IMR-90 (cell line): ENCODE data around the gene KLHL13. TPM values are rescaled to one million over a fixed set of nuclear protein-coding genes. Genes with fewer than 3 reads are reported as not detected.

Source experiments
- ATAC-seq: fragments of 200-7000 bp; cut with Tn5 transposase; 2 replicates; pipeline ENCODE4 v1.9.1; 2020; ENCODE audit warnings: low read depth, mild to moderate bottlenecking, moderate library complexity
- BruUV-seq: library from RNA; stranded (reverse); fragments of 400-500 nt; replicated peaks from 2 replicates; lab custom pipeline; 2021; lab: Mats Ljungman, UMichigan
- CTCF ChIA-PET: fragments of 300-600 bp; formaldehyde crosslinking; extraction: SDS; loops from one replicate; lab custom pipeline; 2021; ENCODE audit warnings: antibody characterized with exemption; lab: Yijun Ruan, JAX
- POLR2A ChIA-PET: fragments of 300-600 bp; sonication (Branson Sonifier 250); formaldehyde crosslinking; loops from one replicate; lab custom pipeline; 2022; ENCODE audit warnings: antibody characterized with exemption; ENCODE audit not compliant: unreplicated experiment; lab: Charles Lee
- DNase-seq: peaks from one replicate; pipeline ENCODE4 v3.0.0; 2013
- H2AFZ ChIP-seq: replicated peaks from 2 replicates; pipeline ENCODE3; 2013; ENCODE audit warnings: low read length, mild to moderate bottlenecking; ENCODE audit not compliant: poor library complexity
- H2AK5ac ChIP-seq: 2 replicates; pipeline ENCODE4 v1.6.1; 2013; ENCODE audit warnings: low read depth, low read length, inconsistent platforms
- H2AK9ac ChIP-seq: replicated peaks from 2 replicates; pipeline ENCODE3; 2013; ENCODE audit warnings: mild to moderate bottlenecking, low read depth, low read length, moderate library complexity; ENCODE audit not compliant: poor library complexity
- H2BK120ac ChIP-seq: 2 replicates; pipeline ENCODE4 v1.6.1; 2013; ENCODE audit warnings: low read depth, low read length, inconsistent platforms
- H2BK15ac ChIP-seq: 3 replicates; pipeline ENCODE4 v1.6.1; 2013; ENCODE audit warnings: low read depth, low read length, inconsistent platforms
- H2BK20ac ChIP-seq: 2 replicates; pipeline ENCODE4 v1.6.1; 2013; ENCODE audit warnings: low read depth, mild to moderate bottlenecking, inconsistent platforms, low read length, moderate library complexity
- H2BK5ac ChIP-seq: 2 replicates; pipeline ENCODE4 v1.6.1; 2013; ENCODE audit warnings: mild to moderate bottlenecking, low read depth, low read length, inconsistent platforms; ENCODE audit not compliant: poor library complexity, severe bottlenecking
- H3K14ac ChIP-seq: replicated peaks from 2 replicates; pipeline ENCODE4 v1.6.1; 2013; ENCODE audit warnings: low read depth, low read length, inconsistent platforms
- H3K18ac ChIP-seq: 2 replicates; pipeline ENCODE4 v1.6.1; 2013; ENCODE audit warnings: low read depth, low read length, control low read depth
- H3K23ac ChIP-seq: 2 replicates; pipeline ENCODE4 v1.6.1; 2013; ENCODE audit warnings: low read depth, low read length, inconsistent platforms
- H3K27ac ChIP-seq: 2 replicates; pipeline ENCODE4 v1.5.1; 2013; ENCODE audit warnings: mild to moderate bottlenecking, control low read depth, low read length; ENCODE audit not compliant: insufficient read depth
- H3K27me3 ChIP-seq: 2 replicates; pipeline ENCODE4 v1.6.1; 2013; ENCODE audit warnings: low read length; ENCODE audit not compliant: control insufficient read depth, insufficient read depth
- H3K36me3 ChIP-seq: 2 replicates; pipeline ENCODE4 v1.6.1; 2013; ENCODE audit warnings: low read length, mixed read lengths; ENCODE audit not compliant: control insufficient read depth, insufficient read depth
- H3K4ac ChIP-seq: 2 replicates; pipeline ENCODE4 v1.6.1; 2013; ENCODE audit warnings: low read depth, low read length, inconsistent platforms
- H3K4me1 ChIP-seq: 2 replicates; pipeline ENCODE4 v1.6.1; 2013; ENCODE audit warnings: low read length, mixed read lengths; ENCODE audit not compliant: control insufficient read depth, insufficient read depth
- H3K4me2 ChIP-seq: 2 replicates; pipeline ENCODE4 v1.6.1; 2013; ENCODE audit warnings: low read depth, mild to moderate bottlenecking, control low read depth, low read length, moderate library complexity
- H3K4me3 ChIP-seq: 2 replicates; pipeline ENCODE4 v1.5.1; 2013; ENCODE audit warnings: low read depth, mild to moderate bottlenecking, control low read depth, low read length, moderate library complexity; ENCODE audit not compliant: insufficient read depth
- H3K56ac ChIP-seq: 2 replicates; pipeline ENCODE4 v1.6.1; 2013; ENCODE audit warnings: low read length, inconsistent platforms; ENCODE audit not compliant: insufficient read depth; ENCODE audit errors: extremely low read depth
- H3K79me1 ChIP-seq, 2 experiments: 2 replicates each; pipeline ENCODE4 v1.6.1; 2013; ENCODE audit warnings: low read length in 2 of 2, inconsistent platforms in 1 of 2, low read depth in 1 of 2
- H3K9ac ChIP-seq: 2 replicates; pipeline ENCODE4 v1.6.1; 2013; ENCODE audit warnings: low read depth, low read length, control low read depth
- H3K9me1 ChIP-seq: 2 replicates; pipeline ENCODE4 v1.6.1; 2013; ENCODE audit warnings: low read length, inconsistent platforms; ENCODE audit not compliant: insufficient read depth
- H3K9me3 ChIP-seq: 2 replicates; pipeline ENCODE4 v1.6.1; 2013; ENCODE audit warnings: low read length; ENCODE audit not compliant: control insufficient read depth, insufficient read depth
- H4K20me1 ChIP-seq: 2 replicates; pipeline ENCODE4 v1.6.1; 2013; ENCODE audit warnings: low read length, inconsistent platforms; ENCODE audit not compliant: insufficient read depth
- H4K5ac ChIP-seq: 2 replicates; pipeline ENCODE4 v1.6.1; 2013; ENCODE audit warnings: mild to moderate bottlenecking, low read depth, low read length, control low read depth
- H4K8ac ChIP-seq, 2 experiments: 2 replicates each; pipeline ENCODE4 v1.6.1; 2013; ENCODE audit warnings: low read depth in 2 of 2, low read length in 2 of 2, control low read depth in 1 of 2, inconsistent platforms in 1 of 2
- H4K91ac ChIP-seq: 2 replicates; pipeline ENCODE4 v1.6.1; 2013; ENCODE audit warnings: low read depth, low read length, inconsistent platforms; ENCODE audit not compliant: insufficient read depth
- BHLHE40 ChIP-seq: fragments of 150-350 bp; IDR thresholded peaks from 2 replicates; pipeline ENCODE4 v1.6.1; 2016; ENCODE audit warnings: mild to moderate bottlenecking, low read depth, low read length
- CEBPB ChIP-seq: IDR thresholded peaks from 2 replicates; pipeline ENCODE4 v1.6.1; 2012; ENCODE audit warnings: low read depth, low read length, improper control_type of control experiment
- CTCF ChIP-seq: conservative IDR thresholded peaks from 2 replicates; pipeline ENCODE4 v1.5.1; 2012; ENCODE audit warnings: mild to moderate bottlenecking, low read depth, low read length, improper control_type of control experiment
- ELK1 ChIP-seq: fragments of 150-350 bp; IDR thresholded peaks from 2 replicates; pipeline ENCODE4 v1.6.1; 2016; ENCODE audit warnings: low read depth, mild to moderate bottlenecking, low read length, moderate library complexity, borderline replicate concordance
- MAFK ChIP-seq: IDR thresholded peaks from 2 replicates; pipeline ENCODE4 v1.6.1; 2012; ENCODE audit warnings: low read depth, low read length, improper control_type of control experiment
- MAZ ChIP-seq: IDR thresholded peaks from 2 replicates; pipeline ENCODE4 v1.6.1; 2012; ENCODE audit warnings: low read depth, mild to moderate bottlenecking, low read length, improper control_type of control experiment, moderate library complexity, borderline replicate concordance
- MXI1 ChIP-seq: IDR thresholded peaks from 2 replicates; pipeline ENCODE4 v1.6.1; 2012; ENCODE audit warnings: low read depth, mild to moderate bottlenecking, low read length, moderate library complexity, borderline replicate concordance
- NFE2L2 ChIP-seq: fragments of 150-350 bp; IDR thresholded peaks from 2 replicates; pipeline ENCODE4 v1.6.1; 2016; ENCODE audit warnings: low read depth, mild to moderate bottlenecking, low read length
- POLR2A ChIP-seq: IDR thresholded peaks from 2 replicates; pipeline ENCODE4 v1.6.1; 2012; ENCODE audit warnings: mild to moderate bottlenecking, low read depth, low read length
- RAD21 ChIP-seq: IDR thresholded peaks from 2 replicates; pipeline ENCODE4 v1.6.1; 2012; ENCODE audit warnings: low read length, improper control_type of control experiment
- RFX5 ChIP-seq: IDR thresholded peaks from 2 replicates; pipeline ENCODE4 v1.8.0; 2012; ENCODE audit warnings: low read depth, mild to moderate bottlenecking, low read length, moderate library complexity
- SMC3 ChIP-seq: fragments of 150-350 bp; IDR thresholded peaks from 2 replicates; pipeline ENCODE4 v1.6.1; 2016; ENCODE audit warnings: low read depth, mild to moderate bottlenecking, antibody characterized with exemption, low read length, moderate library complexity
- USF2 ChIP-seq: fragments of 150-350 bp; IDR thresholded peaks from 2 replicates; pipeline ENCODE4 v1.6.1; 2017; ENCODE audit warnings: mild to moderate bottlenecking, antibody characterized with exemption, low read length, low read depth
- WGBS, 2 experiments: methylation state at CpG; one replicate each; pipeline versions ENCODE4 v1.1.5 to v1.1.7; 2013; ENCODE audit warnings: missing lambda C conversion rate in 2 of 2; ENCODE audit not compliant: insufficient read length in 1 of 2; ENCODE audit errors: extremely low coverage in 2 of 2; 5-methylcytosine and 5-hydroxymethylcytosine counted together
- dilution Hi-C: fragments of 300-500 bp; cut with HindIII; formaldehyde crosslinking; loops from one replicate; pipeline ENCODE4 v1.14.3; 2018; ENCODE audit warnings: low sequenced_read_pairs; ENCODE audit not compliant: unreplicated experiment
- in situ Hi-C: fragments of 300-500 bp; cut with MboI; formaldehyde crosslinking; loops from 3 replicates; pipeline ENCODE4 v1.14.3; 2019; ENCODE audit warnings: low sequenced_read_pairs, inconsistent platforms, mixed read lengths
- intact Hi-C: fragments of 100-400 bp; cut with micrococcal nuclease; formaldehyde crosslinking; loops from 2 replicates; pipeline ENCODE4 v1.10.0; 2022
- polyA plus RNA-seq, 3 experiments: library from polyadenylated mRNA; depleted of rRNA; stranded (reverse); fragments of >200 nt; gene quantifications; 2 replicates each; pipeline ENCODE4 v1.2.3, GENCODE V29; 2012; ENCODE audit warnings: low replicate concordance in 1 of 3
- total RNA-seq: library from RNA; depleted of rRNA; stranded (reverse); fragments of >200 nt; gene quantifications from 2 replicates; pipeline ENCODE4 v1.2.3, GENCODE V29; 2012

The KLHL13 gene
- total and polyA plus RNA-seq, 2 of the 4 experiments (the other 2 are of a cell fraction): 4.0 to 12.5 TPM

- Histone ChIP-seq H3K9ac (no peak overlapping the region), H3K56ac (no peak overlapping the region), H2AK5ac (no peak overlapping the region), H4K20me1 (no peaks in the 10 kb centered on the region), H4K5ac (no peak overlapping the region), H2BK5ac (no peak overlapping the region), H2BK15ac (no peak overlapping the region), H3K4me1 (no peaks in the 10 kb centered on the region), H4K91ac (no peak overlapping the region), H3K27ac (no peak overlapping the region), H2AFZ (no peak overlapping the region), H2BK120ac (no peak overlapping the region), H3K4me2 (no peak overlapping the region), H2AK9ac (no peak overlapping the region), H3K18ac (no peak overlapping the region), H2BK20ac (no peak overlapping the region), H3K4ac (no peak overlapping the region), H3K4me3 (no peak overlapping the region), H3K36me3 (no peaks in the 10 kb centered on the region), H3K9me1 (no peaks in the 10 kb centered on the region), H3K79me1 (no peaks in the 10 kb centered on the region), H3K9me3 (no peaks in the 10 kb centered on the region), H3K23ac (no peak overlapping the region), H3K27me3 (no peaks in the 10 kb centered on the region), H3K14ac (no peak overlapping the region), H4K8ac (no peak overlapping the region)
- BruUV-seq: no TSS peak
- intact Hi-C loops (no loop called here), dilution Hi-C loops (no loop called here), in situ Hi-C loops (no loop called here)
- ATAC-seq (no peak), DNase-seq (no peak)
- ChIA-PET CTCF (no interaction called here), POLR2A (no interaction called here)
- no CpG with 5 or more reads among the region's 2 CpGs for WGBS, 2 experiments
- TF ChIP-seq NFE2L2 (no peak), SMC3 (no peak), ELK1 (no peak), POLR2A (no peak), BHLHE40 (no peak), MAFK (no peak), RFX5 (no peak), CEBPB (no peak), CTCF (no peak), MAZ (no peak), MXI1 (no peak), RAD21 (no peak), USF2 (no peak)
Observed at GRCh38 chrX:118066867-118067515, 49.6 kb downstream of the KLHL13 start.
